CD8-positive, alpha-beta memory T cell (primary cell): Measurements from ENCODE around the gene TSPAN11. TPM values are rescaled to one million over a fixed set of nuclear protein-coding genes. Genes with fewer than 3 reads are reported as not detected.
"Not testable (repeated sequence)": the region's sequence is repeated elsewhere in the genome, so short reads cannot be mapped to it uniquely, and the experiment has no call there.

Source experiments
- CTCF ChIA-PET: fragments of 350-600 bp; sonication (Branson Sonifier 250); formaldehyde crosslinking; loops from one replicate; lab custom pipeline; 2021; ENCODE audit warnings: antibody characterized with exemption; lab: Charles Lee
- POLR2A ChIA-PET: fragments of 350-600 bp; sonication (Branson Sonifier 250); formaldehyde crosslinking; loops from one replicate; lab custom pipeline; 2021; ENCODE audit warnings: antibody characterized with exemption; lab: Charles Lee
- DNase-seq, 5 donors: peaks; one replicate each; pipeline versions ENCODE4 v3.0.0 to v3.0.0-alpha.2; 2020 to 2022; ENCODE audit warnings: mixed read lengths in 1 of 5
- H3K27ac ChIP-seq: one replicate; pipeline ENCODE4 v1.7.0; 2013; ENCODE audit warnings: low read depth, mild to moderate bottlenecking, low read length, moderate library complexity
- H3K27me3 ChIP-seq: 2 replicates; pipeline ENCODE4 v1.7.0; 2013; ENCODE audit warnings: low read length, mild to moderate bottlenecking; ENCODE audit not compliant: insufficient read depth, poor library complexity, severe bottlenecking
- H3K36me3 ChIP-seq: 2 replicates; pipeline ENCODE4 v1.7.0; 2013; ENCODE audit warnings: mild to moderate bottlenecking, low read length, moderate library complexity; ENCODE audit not compliant: insufficient read depth
- H3K4me1 ChIP-seq: 2 replicates; pipeline ENCODE4 v1.7.0; 2013; ENCODE audit warnings: mild to moderate bottlenecking, low read length, moderate library complexity; ENCODE audit not compliant: insufficient read depth
- H3K4me3 ChIP-seq: 2 replicates; pipeline ENCODE4 v1.7.0; 2013; ENCODE audit warnings: mild to moderate bottlenecking, low read length
- H3K9me3 ChIP-seq: 2 replicates; pipeline ENCODE4 v1.7.0; 2013; ENCODE audit warnings: mild to moderate bottlenecking, low read length
- H3K27ac Mint-ChIP-seq, 8 donors: one replicate each; pipeline ENCODE4 v1.8.0; 2020 to 2021; ENCODE audit warnings: mixed read lengths in 8 of 8, mild to moderate bottlenecking in 6 of 8, inconsistent platforms in 3 of 8, moderate library complexity in 3 of 8
- H3K27me3 Mint-ChIP-seq, 2 donors: one replicate each; pipeline ENCODE4 v1.8.0; 2020 to 2021; ENCODE audit warnings: mixed read lengths in 2 of 2, mild to moderate bottlenecking in 1 of 2, moderate library complexity in 1 of 2
- H3K36me3 Mint-ChIP-seq, 3 donors: one replicate each; pipeline ENCODE4 v1.8.0; 2020 to 2021; ENCODE audit warnings: mixed read lengths in 3 of 3, inconsistent platforms in 1 of 3, mild to moderate bottlenecking in 1 of 3
- H3K4me1 Mint-ChIP-seq, 3 donors: one replicate each; pipeline ENCODE4 v1.8.0; 2020 to 2021; ENCODE audit warnings: mixed read lengths in 3 of 3, inconsistent platforms in 1 of 3, mild to moderate bottlenecking in 1 of 3
- H3K4me3 Mint-ChIP-seq, 7 donors: one replicate each; pipeline ENCODE4 v1.8.0; 2020 to 2021; ENCODE audit warnings: mixed read lengths in 7 of 7, mild to moderate bottlenecking in 6 of 7, moderate library complexity in 4 of 7, inconsistent platforms in 2 of 7
- H3K9me3 Mint-ChIP-seq, 5 donors: one replicate each; pipeline ENCODE4 v1.8.0; 2020 to 2022; ENCODE audit warnings: mixed read lengths in 5 of 5, mild to moderate bottlenecking in 3 of 5, moderate library complexity in 2 of 5, inconsistent platforms in 1 of 5
- polyA plus RNA-seq: library from polyadenylated mRNA; unstranded; fragments of 300-500 nt; fragmentation: Illumina TruSeq; gene quantifications from one replicate; pipeline ENCODE4 v1.2.3, GENCODE V29; 2021
- total RNA-seq, 2 experiments: library from RNA; stranded (reverse); gene quantifications; one replicate each; pipeline ENCODE4 v1.2.3, GENCODE V29; 2021

Gene TSPAN11
- total and polyA plus RNA-seq, 3 experiments from 2014 or later: not detected

- Histone ChIP-seq H3K36me3 (no peaks in the 10 kb centered on the region), H3K4me1 (no peaks in the 10 kb centered on the region), H3K9me3 (peaks cover 3% of the 10 kb centered on the region), H3K27ac (no peak overlapping the region), H3K4me3 (no peak overlapping the region), H3K27me3 (no peaks in the 10 kb centered on the region)
- Mint-ChIP-seq H3K27ac (no peak overlapping the region), H3K9me3 (peaks cover 19 to 36% (median 27%) of the 10 kb centered on the region in 5 donors), H3K27me3 (peaks cover under 1 to 5% of the 10 kb centered on the region in 2 donors), H3K4me3 (no peak overlapping the region), H3K36me3 (peaks cover 0 to 9% (median 1%) of the 10 kb centered on the region in 3 donors), H3K4me1 (no peaks in the 10 kb centered on the region)
- ChIA-PET CTCF (interaction anchor here (1.2 kb wide), 1 partner anchor 9 kb away, joined by 3 read pairs; no protein-coding TSS in a partner anchor), POLR2A (no interaction called here)
- DNase-seq: no peak
Measured at GRCh38 chr12:30885321-30885720, 41.2 kb upstream of the TSPAN11 start.

- H3K36me3 ChIP-seq: no peaks in the 10 kb centered on the region
- peaks cover 21 to 42% (median 32%) of the 10 kb centered on the region in 5 donors for H3K9me3 Mint-ChIP-seq
- H3K4me1 Mint-ChIP-seq: no peaks in the 10 kb centered on the region
- ChIA-PET CTCF (no interaction called here), POLR2A (no interaction called here)
- H3K36me3 Mint-ChIP-seq: peaks cover 0 to 9% (median 1%) of the 10 kb centered on the region in 3 donors
- no peak overlapping the region for H3K27ac Mint-ChIP-seq
- H3K27ac ChIP-seq: no peak overlapping the region
- peaks cover 0 to 3% of the 10 kb centered on the region in 2 donors for H3K27me3 Mint-ChIP-seq
- H3K27me3 ChIP-seq: no peaks in the 10 kb centered on the region
- peaks cover 3% of the 10 kb centered on the region for H3K9me3 ChIP-seq
- no peak for DNase-seq
- no peaks in the 10 kb centered on the region for H3K4me1 ChIP-seq
- H3K4me3 Mint-ChIP-seq: no peak overlapping the region
- no peak overlapping the region for H3K4me3 ChIP-seq
Measured at GRCh38 chr12:30887226-30887625, 39.3 kb upstream of the TSPAN11 start.

GRCh38 chr12:30888241-30888640, 38.3 kb upstream of the TSPAN11 start:
- ChIA-PET POLR2A (no interaction called here), CTCF (no interaction called here)
- Mint-ChIP-seq H3K27me3 (peaks cover 3 to 5% of the 10 kb centered on the region in 2 donors), H3K4me3 (no peak overlapping the region), H3K4me1 (no peaks in the 10 kb centered on the region), H3K9me3 (peaks cover 21 to 42% (median 32%) of the 10 kb centered on the region in 5 donors), H3K36me3 (peaks cover 0 to 9% (median 1%) of the 10 kb centered on the region in 3 donors), H3K27ac (no peak overlapping the region)
- Histone ChIP-seq H3K27ac (no peak overlapping the region), H3K9me3 (peaks cover 3% of the 10 kb centered on the region), H3K27me3 (no peaks in the 10 kb centered on the region), H3K4me1 (no peaks in the 10 kb centered on the region), H3K36me3 (no peaks in the 10 kb centered on the region), H3K4me3 (no peak overlapping the region)
- no peak for DNase-seq

GRCh38 chr12:30894531-30894930, 32.0 kb upstream of the TSPAN11 start:
- H3K27me3 Mint-ChIP-seq: peaks cover 11 to 39% of the 10 kb centered on the region in 2 donors
- H3K4me3 Mint-ChIP-seq, H3K4me3 ChIP-seq, H3K36me3 ChIP-seq, H3K9me3 ChIP-seq, H3K4me1 Mint-ChIP-seq, POLR2A ChIA-PET, H3K36me3 Mint-ChIP-seq, H3K27me3 ChIP-seq, DNase-seq, CTCF ChIA-PET, H3K27ac ChIP-seq, H3K4me1 ChIP-seq, H3K27ac Mint-ChIP-seq: not testable (repeated sequence)
- H3K9me3 Mint-ChIP-seq: peaks cover 0 to 15% (median 11%) of the 10 kb centered on the region in 5 donors

- Mint-ChIP-seq H3K9me3 (peaks cover 0 to 4% (median 0%) of the 10 kb centered on the region in 5 donors), H3K27ac (no peak overlapping the region), H3K4me1 (no peaks in the 10 kb centered on the region), H3K27me3 (peaks cover 21 to 49% of the 10 kb centered on the region in 2 donors), H3K36me3 (no peaks in the 10 kb centered on the region), H3K4me3 (no peak overlapping the region)
- no peak for DNase-seq
- H3K4me1 ChIP-seq: no peaks in the 10 kb centered on the region
- ChIA-PET CTCF (no interaction called here), POLR2A (no interaction called here)
- H3K27me3 ChIP-seq: no peaks in the 10 kb centered on the region
- H3K27ac ChIP-seq: no peak overlapping the region
- no peaks in the 10 kb centered on the region for H3K9me3 ChIP-seq
- no peaks in the 10 kb centered on the region for H3K36me3 ChIP-seq
- H3K4me3 ChIP-seq: no peak overlapping the region
Measured at GRCh38 chr12:30896461-30896860, 30.1 kb upstream of the TSPAN11 start.

GRCh38 chr12:30898846-30899245, 27.7 kb upstream of the TSPAN11 start:
- Mint-ChIP-seq H3K27ac (no peak overlapping the region), H3K4me1 (no peaks in the 10 kb centered on the region), H3K36me3 (no peaks in the 10 kb centered on the region), H3K4me3 (no peak overlapping the region), H3K27me3 (peaks cover 21 to 39% of the 10 kb centered on the region in 2 donors), H3K9me3 (no peaks in the 10 kb centered on the region)
- DNase-seq: no peak
- H3K9me3 ChIP-seq: no peaks in the 10 kb centered on the region
- no peak overlapping the region for H3K27ac ChIP-seq
- no peaks in the 10 kb centered on the region for H3K27me3 ChIP-seq
- POLR2A ChIA-PET: no interaction called here
- no peaks in the 10 kb centered on the region for H3K36me3 ChIP-seq
- no peaks in the 10 kb centered on the region for H3K4me1 ChIP-seq
- CTCF ChIA-PET: no interaction called here
- H3K4me3 ChIP-seq: no peak overlapping the region

- DNase-seq: no peak
- no peaks in the 10 kb centered on the region for H3K9me3 Mint-ChIP-seq
- CTCF ChIA-PET: no interaction called here
- H3K4me1 Mint-ChIP-seq: no peaks in the 10 kb centered on the region
- no peaks in the 10 kb centered on the region for H3K36me3 ChIP-seq
- H3K27me3 Mint-ChIP-seq: peaks cover 18 to 34% of the 10 kb centered on the region in 2 donors
- H3K27me3 ChIP-seq: no peaks in the 10 kb centered on the region
- no peaks in the 10 kb centered on the region for H3K36me3 Mint-ChIP-seq
- no peak overlapping the region for H3K27ac ChIP-seq
- H3K9me3 ChIP-seq: no peaks in the 10 kb centered on the region
- no peak overlapping the region for H3K4me3 Mint-ChIP-seq
- POLR2A ChIA-PET: no interaction called here
- H3K27ac Mint-ChIP-seq: no peak overlapping the region
- H3K4me1 ChIP-seq: no peaks in the 10 kb centered on the region
- no peak overlapping the region for H3K4me3 ChIP-seq
Measured at GRCh38 chr12:30900351-30900750, 26.2 kb upstream of the TSPAN11 start.

- POLR2A ChIA-PET: no interaction called here
- CTCF ChIA-PET: no interaction called here
Measured at GRCh38 chr12:30902001-30902400, 24.5 kb upstream of the TSPAN11 start.

More at GRCh38 chr12:30902001-30902400, 24.5 kb upstream of the TSPAN11 start:
- Histone ChIP-seq H3K9me3 (no peaks in the 10 kb centered on the region), H3K4me1 (no peaks in the 10 kb centered on the region), H3K27ac (no peak overlapping the region), H3K4me3 (no peak overlapping the region), H3K27me3 (no peaks in the 10 kb centered on the region), H3K36me3 (no peaks in the 10 kb centered on the region)
- no peak for DNase-seq
- H3K27me3 Mint-ChIP-seq: peaks cover 11 to 30% of the 10 kb centered on the region in 2 donors
- no peaks in the 10 kb centered on the region for H3K36me3 Mint-ChIP-seq
- no peak overlapping the region for H3K4me3 Mint-ChIP-seq
- no peak overlapping the region for H3K27ac Mint-ChIP-seq
- no peaks in the 10 kb centered on the region for H3K9me3 Mint-ChIP-seq
- H3K4me1 Mint-ChIP-seq: no peaks in the 10 kb centered on the region
